HG03025 (cell line): ENCODE results near the gene VPS37B.

Source experiments
- ATAC-seq: cut with Tn5 transposase; IDR thresholded peaks from one replicate; pipeline ENCODE4 v1.9.1; 2021; ENCODE audit warnings: mild to moderate bottlenecking, moderate library complexity; ENCODE audit not compliant: unreplicated experiment, low FRiP score

Gene VPS37B

DNA sequence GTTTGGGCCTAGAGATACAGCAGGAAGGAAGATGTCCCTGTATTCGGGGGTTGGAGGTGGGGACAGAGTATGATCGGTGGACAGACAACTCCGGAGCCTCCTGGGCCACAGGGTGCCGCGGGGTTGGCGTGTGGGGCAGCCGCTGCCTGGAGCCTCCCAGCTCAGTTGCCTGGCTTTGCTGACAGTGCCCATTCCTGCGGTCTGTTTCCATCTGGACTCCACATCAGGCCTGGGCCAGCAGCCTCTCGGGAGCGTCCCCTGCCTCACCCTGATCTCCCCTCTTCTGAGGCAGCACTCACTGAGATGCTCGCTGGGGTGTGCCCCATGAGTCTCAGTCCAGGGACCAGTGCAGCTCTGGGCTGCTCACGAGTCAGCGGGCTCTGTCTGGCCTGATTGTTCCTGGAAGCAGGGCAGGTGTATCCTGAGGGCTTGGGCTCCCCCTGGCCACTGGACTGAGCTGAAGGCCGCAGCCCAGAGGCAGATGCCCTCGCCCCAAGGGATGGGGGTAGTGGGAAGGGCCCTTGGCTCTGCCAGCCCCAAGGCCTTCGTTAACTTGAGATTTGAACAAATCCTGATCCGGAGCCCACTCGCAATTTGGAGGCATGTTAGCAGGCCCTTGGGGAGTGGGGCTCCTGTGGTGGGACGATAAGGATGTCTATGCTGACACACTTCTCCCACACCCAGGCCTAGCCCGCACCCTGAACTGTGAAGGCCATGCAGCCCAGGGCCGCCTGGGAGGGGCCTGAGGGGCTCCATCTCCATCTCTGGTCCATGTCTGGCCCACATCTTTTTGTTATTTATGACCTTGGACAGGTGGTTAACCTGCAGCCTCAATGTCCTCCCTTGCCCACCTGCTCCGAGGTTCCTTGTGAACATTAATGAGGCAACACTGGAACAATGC is 53.2 kb downstream of the VPS37B start:
- no peak for ATAC-seq

DNA sequence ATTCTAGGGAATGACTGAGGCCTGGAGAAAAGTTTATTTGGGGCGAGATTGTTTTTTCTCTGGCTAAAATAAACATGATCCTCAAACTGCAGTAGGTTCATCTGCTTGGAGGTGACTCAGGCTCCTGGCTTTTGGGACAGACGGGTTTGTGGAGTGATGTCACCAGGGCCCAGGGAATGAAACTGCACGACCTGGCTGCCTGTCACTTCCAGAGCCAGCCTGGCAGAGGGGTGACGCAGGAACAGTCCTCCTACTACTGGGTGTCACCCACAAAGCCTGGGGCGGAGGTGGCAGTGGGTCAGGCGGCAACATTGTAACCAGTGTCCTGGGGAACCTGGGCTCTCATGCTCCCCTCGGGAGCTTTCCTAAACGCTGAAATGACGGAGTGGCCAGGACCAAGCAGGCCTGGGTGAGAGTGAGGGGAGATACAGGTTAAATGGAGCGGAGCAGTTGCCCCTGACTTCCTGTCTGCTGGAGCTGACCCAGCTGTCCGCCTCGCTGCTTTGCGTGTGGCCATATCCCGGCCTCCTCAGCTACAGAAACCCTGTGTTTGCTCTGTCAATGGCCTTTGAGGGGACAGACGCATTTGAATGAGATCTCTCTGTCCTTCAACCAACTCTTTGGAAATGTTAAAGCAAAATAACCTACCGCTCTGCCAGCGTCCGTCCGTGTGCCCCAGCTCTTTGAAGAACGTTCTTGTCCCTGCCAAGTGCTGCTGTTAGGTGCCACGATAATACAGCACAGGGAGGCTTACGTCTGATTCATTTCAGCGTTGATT is 54.2 kb downstream of the VPS37B start:
- ATAC-seq: no peak

DNA sequence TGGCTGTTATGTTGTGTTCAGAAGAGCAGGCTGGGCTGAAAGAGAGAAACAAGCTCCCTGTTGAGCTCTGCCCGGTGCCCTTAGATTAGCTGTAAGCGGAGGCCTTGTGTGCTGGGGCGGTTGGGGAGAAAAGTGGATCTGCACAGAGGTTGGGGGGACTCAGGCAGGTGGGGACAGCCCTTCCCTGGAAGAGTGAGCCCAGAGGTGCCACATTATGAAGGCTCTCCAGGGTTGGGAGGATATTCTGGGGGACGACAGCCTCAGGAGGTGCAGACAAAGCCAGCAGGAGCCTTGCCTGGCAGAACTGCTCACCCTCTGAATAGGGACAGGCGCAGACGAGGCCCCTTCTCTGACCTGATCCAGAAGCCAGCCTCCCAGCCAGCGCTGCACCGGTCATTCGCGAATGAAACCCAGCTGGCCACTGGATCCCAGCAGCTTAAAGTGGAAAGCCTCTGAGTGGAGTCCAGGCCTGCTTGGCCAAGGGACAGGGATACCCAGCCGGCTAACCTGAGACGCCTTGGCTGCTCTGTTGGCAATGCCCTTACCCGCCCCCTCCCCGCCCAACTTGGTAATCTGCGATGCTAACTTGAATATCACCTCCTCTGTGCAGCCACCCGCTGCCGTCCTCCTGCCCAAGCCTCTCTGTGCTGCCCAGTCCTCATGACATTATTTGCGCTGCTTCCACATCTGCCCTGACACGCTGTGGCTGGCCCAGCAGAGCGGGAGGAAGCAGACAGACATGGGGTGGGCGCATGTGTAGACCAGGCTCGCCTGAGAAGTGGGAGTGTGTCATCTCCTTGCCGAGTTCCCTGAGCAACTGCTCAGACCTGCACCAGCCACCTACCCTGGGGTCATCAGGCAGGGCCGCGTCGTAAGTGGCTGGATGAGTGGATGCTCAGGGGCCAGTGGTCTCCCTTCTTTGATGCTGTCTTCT is 55.1 kb downstream of the VPS37B start:
- no peak for ATAC-seq

DNA sequence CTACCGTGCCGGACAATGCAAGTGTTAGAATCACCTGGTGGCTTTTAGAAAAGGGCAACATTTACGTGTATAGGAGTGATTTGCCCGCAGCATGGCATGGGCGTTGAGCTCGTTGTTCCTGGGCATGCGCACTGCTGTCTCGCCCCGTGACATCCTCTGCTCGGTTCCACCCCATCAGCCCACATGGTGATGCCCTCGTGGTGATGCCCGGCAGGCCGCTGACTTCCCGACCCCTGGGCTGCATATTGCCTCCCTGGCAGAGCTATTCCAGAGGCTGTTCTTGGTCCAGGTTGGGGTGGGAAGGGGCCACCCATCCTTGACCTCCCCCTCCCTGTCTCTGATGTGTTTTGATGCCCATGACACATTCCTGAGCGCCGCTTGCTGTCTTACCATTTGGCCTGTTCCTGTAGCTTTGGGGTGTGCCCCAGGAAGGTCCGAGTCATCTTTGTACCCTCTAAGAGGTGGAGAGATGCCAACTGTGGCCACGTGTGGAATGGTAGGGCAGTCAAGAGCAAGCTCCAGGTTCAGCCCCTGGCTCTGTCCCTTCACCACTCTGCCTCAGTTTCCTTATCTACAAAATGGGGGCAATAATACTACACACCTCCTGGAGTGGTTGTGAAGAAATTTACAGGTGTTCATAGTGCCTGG is 55.9 kb downstream of the VPS37B start:
- ATAC-seq: no peak

DNA sequence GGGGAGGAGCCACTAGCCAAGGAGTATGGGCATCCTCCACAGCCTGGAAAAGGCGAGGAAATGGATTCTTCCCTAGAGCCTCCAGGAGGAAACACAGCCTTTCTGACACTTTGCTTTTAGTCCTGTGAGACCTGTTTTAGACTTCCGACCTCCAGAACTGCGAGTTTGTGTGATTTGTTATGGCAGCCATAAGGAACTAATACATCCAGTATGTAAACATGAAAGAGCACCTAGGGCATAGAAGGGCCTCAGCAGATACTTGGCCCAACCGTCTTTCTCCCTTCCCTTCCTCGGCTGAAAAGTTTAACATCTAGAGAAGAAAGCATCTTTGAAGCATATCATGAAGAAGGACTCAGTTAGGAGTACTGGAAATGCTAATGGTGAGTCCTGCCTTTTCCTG is 57.1 kb downstream of the VPS37B start:
- no peak for ATAC-seq

DNA sequence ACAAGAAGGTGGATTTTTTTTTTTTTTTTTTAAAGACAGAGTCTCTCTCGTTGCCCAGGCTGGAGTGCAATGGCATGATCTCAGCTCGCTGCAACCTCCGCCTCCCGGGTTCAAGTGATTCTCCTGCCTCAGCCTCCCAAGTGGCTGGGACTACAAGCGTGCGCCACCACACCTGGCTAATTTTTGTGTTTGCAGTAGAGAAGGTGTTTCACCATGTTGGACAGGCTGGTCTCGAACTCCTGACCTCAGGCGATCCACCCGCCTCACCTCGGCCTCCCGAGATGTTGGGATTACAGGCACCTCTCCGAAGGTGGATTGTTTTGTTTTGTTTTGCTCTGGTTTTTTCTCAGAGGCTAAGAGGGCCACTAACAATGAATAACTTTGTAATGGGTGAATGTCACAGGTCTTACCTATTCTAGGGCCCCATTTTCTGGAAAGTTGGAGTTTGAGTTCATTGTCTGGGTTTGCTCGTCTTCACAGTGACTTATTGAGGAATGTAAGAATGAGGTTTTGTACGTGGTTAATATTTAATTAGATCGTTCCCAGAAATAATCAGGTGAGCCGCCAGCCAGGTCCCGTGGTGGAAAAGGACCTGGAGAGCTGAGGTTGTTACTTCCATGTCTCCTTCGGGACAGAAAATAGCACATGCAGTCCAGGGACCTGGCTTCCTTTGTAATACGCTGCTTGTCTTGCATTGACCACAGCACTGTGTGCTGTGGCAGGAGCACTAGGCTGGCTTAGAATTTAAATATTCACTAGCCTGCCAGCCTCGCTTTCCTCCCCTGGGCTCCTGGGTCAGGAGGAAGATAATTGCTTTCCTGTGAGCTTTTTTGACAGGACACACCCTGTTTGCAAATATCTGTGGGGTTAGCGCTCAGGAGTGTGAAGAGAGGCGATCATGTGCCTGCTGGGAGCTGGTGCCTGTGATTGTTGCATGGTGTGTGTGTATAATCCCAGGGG is 58.3 kb downstream of the VPS37B start:
- ATAC-seq: no peak

DNA sequence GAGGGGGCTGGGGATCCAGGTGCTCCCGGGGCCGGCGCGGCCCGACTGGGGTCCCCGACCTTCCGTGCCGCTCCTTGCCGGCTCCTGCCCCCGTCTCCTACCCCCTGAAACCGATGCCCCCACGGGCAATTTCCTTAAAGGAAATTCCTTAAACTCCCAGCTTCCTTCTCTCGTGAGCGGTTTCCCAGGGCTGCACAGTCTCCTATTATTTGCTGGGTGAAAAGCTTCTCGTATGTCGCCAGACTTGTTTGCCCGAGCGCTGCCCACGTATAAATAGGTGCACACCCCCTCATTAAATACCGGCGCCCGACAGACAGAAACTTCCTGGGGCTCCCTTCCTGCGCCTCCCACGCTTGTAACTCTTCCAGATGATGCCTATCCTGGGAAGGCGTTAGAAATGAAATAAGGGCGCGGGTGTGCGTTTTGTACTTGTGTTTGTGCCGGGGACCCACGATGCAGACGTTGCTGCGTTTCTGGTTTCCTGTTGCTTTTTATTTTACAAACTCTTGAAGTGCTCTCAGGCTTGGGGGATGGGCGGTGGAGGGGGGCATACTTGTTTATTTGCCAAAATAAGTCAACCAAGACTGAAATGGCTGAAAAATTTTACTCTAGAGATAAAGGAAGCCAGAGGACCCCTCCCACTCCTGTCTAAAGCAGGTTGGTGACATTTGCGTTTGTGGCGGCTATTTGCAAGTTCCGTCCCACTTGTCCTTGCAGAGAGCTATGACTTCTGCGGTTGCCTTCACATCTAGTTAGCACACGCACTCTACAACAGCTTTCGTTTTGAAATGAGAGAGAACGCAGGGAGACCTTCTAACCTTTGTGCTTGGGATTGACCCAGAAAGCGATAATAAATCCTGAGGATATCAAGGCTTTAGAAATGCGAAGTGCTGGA is 59.6 kb downstream of the VPS37B start:
- no peak for ATAC-seq

DNA sequence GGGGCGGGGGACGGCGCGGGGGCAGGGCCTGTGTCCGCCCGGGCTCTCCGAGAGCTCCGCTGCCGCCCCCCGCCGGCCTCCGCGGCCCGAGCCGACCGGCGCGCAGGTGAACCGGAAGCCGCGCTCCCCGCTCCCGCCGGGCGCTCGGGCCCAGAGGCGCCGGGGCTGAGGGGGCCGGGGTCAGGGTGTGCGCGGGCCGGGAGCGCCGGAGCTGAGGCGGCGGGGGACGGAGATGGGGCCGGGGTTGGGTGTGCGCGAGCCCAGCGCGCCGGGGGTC is 60.2 kb downstream of the VPS37B start:
- peak; percentile 57 for ATAC-seq

DNA sequence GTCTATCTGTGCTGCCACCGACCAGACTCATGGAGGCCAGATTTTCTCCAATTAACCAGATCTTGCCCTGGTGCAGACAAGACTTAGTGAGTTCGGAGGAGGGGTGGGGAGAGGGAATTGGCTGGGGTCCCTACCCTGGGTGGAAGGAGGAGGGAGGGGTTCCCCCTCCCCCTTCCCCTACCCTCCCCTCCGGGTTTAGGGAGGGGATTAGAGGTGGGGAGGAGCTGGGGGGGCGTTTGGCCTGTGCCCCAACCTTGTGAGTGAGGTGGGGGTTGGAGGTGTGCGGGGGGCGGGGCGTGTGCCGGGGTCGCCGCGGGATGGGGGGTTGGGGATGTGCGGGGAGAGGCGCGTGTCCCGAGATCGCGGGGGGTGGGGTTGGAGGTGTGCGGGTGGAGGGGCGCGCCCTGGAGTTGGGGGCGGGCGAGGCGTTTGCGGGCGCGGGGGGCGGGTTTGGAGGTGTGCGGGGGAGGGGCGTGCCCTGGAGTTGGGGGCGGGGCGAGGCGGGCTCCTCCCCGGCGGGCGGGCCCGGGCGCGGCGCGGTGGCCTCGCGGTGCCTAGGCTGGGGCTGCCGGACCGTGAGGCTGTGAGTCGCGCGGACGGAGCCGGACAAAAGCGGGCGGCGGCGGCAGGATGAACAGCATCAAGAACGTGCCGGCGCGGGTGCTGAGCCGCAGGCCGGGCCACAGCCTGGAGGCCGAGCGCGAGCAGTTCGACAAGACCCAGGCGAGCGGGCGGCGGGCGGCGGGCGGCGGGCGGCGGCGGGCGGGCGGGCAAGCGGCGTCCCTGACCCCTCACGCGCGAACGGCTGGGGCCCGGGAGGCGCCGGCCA is 60.8 kb downstream of the VPS37B start, which contains the start of gene HIP1R:
HIP1R (plus strand) TSS at position 537 of the 829 bp plus-strand sequence; CDS start at position 631, 94 bp downstream.
- ATAC-seq: peak; percentile 15

DNA sequence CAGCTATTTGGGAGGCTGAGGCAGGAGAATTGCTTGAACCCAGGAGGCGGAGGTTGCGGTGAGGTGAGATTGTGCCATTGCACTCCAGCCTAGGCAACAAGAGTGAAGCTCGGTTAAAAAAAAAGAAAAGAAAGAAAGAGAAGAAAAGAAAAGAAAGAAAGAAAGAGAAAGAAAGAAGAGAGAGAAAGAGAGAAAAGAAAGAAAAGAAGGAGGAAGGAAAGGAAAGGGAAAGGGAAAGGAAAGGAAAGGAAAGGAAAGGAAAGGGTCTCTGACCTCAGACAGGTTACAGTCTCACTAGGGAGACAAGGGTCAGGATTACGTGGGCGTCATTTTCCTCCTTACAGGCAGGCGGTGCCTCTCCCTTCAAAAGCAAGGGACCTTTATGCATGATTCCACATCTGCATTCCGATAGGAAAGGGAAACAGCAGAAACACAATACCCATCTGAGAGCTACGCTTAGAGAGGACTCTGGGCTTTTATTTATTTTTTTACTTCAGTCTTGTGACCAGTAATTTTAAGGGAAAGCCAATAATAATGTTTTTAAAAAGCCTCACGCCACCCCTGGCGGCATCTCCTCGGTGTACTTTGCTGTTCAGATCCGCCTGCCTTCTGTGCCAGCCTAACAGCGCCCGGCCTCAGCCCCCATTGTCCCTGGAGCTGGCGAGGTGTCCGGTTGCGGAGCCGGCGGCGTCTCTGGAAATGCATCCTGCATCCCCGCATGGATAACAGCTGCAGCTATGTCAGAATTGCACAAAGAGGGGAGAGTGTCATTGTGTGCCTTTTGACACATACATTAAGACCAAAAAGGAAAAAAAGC is 61.6 kb downstream of the VPS37B start:
- no peak for ATAC-seq

DNA sequence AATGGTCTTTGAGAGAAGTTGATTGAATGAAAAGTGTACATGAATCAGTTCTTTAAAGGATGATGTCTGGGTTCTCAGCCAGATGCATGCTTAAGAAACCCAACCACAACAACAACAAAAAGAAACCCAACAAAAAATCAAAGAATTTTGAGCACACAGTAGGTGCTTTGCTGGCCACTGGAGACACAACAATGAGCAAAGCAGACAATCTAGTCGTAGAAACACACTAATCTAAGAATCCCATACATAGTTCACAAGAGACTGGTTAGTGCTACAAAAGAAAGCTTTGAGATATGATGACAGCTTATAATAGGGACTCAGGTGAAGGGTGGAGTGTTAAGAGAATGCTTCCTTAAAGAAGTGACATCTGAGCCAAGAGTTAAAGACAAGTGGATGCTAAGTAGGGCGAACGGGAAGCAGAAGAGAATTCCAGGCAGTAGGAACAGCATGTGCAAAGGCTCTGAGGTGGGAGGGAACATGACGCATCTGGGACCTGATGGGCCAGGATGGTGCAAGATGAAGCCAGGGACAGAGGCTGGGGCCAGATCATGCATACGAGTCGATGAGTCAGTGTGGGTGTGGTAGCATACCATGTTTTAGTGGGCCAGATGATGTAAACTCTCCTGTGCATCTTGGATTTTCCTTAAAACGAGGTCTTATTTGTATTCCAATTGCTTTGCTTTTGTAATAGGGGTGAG is 65.3 kb downstream of the VPS37B start:
- no peak for ATAC-seq

DNA sequence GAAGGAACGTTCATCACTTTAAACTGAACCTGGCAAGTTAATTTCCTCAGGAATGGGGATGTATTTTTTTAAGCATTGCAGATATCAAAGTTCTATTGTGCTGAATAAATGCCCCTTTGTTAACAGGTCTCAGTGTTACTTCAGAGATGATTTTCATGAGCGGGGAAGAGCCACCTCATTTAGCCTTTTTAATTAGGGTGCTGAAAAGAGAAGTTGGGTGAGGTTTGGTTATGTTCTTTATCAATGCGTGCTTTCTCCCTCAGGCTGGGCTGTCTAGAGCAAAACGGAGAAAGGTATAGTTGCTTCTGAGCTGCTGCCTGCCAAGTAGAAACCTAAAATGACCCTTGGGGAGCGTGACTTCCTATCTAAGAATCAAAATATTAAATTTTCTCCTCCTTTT is 68.7 kb downstream of the VPS37B start:
- no peak for ATAC-seq

DNA sequence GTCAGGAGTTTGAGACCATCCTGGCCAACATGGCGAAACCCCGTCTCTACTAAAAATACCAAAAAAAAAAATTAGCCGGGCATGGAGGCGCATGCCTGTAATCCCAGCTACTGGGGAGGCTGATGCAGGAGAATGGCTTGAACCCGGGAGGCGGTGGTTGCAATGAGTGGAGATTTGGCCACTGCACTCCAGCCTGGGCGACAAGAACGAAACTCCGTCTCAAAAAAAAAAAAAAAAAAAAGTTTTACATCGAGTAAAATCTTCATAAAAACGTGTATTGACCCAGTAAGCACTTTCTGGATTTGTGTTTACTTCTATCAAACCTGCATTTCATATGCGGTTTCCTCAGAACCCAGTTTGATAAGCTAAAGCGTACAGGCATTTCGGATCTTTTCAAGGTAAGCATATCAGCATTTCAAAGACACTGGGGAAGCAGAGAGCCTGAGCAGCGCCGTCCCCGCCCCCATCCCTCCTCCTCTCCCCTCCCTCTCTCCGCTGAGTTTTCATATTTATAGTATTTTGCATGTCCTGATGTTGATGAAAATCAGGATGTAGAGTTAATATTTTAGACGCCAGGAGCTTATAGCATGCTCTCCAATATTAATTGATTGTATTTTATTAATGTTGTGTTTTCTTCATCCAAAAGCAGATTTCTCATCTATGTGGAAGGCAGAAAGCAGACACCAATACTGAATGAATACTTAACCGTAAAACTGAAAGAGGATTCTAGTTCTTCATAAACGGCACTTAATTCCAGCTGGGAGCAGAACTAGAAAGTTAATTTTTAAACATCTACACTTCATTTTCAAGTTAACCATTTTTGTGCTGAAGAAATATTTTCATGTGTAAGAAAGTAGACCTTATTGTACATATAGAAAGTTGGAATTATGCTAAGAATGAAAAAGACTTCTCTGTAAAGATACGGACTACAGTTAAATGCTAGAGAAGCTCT is 69.9 kb downstream of the VPS37B start:
- ATAC-seq: no peak

DNA sequence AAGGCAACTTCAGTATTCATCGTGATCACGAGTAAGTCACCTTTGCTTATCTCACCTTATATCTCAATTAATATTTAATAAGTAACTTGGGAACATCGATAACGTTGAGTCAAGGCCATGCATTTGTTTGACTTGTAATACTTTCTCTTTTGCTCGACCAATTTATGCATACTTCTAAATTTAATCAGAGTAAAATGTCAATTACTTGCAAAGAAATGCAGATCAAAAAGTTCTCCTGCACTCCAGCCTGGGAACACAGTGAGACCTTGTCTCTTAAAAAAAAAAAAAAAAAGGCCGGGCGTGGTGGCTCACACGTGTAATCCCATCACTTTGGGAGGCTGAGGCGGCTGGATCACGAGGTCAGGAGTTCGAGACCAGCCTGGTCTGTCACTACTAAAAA is 72.5 kb downstream of the VPS37B start:
- no peak for ATAC-seq

DNA sequence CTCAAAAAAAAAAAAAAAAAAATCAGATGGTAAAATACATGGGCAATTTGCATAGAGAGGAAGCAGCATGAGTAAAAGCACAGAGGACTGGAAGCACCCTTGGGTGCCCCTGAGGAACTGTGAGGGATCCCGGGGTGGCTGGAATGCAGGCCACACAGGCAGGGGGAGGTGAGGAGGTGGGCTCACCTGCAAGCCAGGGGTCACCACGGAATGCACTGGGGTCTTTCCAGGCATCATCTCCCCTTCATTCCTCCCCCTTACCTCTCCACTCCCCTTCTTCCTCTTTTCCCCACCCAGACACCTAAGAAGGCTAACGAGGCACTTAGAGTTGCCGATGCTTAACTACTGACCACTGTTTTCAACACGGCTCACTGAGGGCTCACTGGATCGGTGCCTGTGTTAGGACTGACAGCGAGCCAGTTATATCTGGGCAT is 75.1 kb downstream of the VPS37B start:
- no peak for ATAC-seq
